NCI-H1930 (cell line): ENCODE data around the gene FBLN2.
"Not testable (repeated sequence)": the region's sequence is repeated elsewhere in the genome, so short reads cannot be mapped to it uniquely, and the experiment has no call there.

Source experiments
- DNase-seq, 2 experiments: peaks; one replicate each; lab custom pipeline; 2025; lab: John Stamatoyannopoulos, UW

Gene FBLN2

DNA sequence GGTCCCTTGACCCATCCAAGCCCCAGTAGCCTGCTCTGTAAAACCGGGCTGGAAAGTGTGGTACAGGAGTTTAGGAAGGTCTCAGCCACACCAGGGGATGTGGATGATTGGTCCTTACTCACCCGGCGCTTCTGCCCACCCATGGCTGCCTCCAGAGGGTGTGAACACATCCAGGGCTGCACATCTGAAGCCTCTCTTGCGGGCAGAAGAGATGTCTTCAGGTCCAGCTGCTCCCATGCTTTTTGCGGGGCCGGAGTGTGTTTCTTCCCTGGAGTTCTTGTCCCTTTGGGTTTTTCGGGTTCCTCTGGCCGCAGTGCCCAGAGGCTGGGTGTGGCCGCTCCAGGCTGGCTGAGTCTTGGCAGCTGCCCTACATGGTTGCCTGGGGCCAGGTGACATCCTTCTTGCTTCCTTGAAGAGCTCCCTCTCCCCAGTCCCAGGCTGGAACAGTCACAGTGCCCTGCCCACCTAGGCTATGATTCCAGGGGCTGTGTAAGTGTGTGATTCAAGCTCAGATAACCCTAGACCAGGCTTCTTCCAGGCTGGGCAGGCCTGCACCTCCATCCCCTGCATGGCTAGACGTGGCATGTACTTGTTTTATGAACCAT, 34.9 kb upstream of the FBLN2 start:
- DNase-seq = no peak

GRCh38 chr3:13514639-13515435, 34.1 kb upstream of the FBLN2 start:
- no peak for DNase-seq

DNA sequence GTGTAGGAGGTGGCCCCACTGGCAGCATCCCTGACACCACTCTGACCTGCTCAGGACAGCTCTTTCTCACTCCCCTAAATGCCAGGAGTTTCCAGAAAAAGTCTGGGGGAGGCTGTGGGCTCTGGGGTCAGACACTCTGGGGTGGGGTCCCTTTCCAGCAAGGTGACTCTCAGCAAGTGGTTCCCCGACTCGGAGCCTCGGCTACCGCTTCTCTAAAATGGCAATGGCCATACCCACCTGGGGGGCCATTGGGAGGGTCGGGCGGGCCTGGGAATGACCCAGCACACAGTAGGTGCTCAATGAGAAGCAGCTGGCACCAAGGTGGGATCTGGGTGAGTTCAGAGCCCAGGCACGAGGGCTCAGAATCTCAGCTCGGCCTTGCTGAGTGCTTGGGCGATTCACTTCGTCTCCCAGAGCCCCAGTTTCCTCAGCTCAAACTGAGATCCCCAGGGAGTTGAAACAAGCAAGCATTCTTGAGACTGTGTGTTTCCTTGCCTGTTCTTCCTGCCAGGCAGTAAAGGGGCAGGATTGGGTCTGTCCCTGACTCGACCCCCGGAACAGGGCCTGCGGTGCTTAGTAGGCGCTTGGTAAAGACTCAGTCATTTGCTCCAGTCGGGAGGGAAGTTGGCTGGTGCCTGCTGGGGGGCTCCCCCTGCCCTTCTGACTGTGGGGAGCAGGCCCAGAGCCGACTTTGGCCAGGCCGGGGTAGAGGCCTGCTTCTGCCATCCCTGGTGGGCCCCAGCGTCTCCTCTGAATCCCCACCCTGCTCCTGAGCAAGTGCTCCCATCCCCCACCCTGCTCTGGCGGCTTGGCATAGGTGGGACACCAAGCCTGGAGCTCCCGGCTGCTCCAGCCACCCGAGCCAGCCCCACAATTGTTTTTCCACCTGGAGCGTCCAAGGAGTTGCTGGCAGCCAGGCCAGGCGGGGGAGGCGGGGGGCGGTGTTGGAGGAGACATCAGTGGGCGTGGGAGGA, 32.9 kb upstream of the FBLN2 start:
- DNase-seq = no peak

- DNase-seq = no peak
These were observed 32.2 kb upstream of the FBLN2 start for GRCh38 chr3:13516760-13517135.

DNA sequence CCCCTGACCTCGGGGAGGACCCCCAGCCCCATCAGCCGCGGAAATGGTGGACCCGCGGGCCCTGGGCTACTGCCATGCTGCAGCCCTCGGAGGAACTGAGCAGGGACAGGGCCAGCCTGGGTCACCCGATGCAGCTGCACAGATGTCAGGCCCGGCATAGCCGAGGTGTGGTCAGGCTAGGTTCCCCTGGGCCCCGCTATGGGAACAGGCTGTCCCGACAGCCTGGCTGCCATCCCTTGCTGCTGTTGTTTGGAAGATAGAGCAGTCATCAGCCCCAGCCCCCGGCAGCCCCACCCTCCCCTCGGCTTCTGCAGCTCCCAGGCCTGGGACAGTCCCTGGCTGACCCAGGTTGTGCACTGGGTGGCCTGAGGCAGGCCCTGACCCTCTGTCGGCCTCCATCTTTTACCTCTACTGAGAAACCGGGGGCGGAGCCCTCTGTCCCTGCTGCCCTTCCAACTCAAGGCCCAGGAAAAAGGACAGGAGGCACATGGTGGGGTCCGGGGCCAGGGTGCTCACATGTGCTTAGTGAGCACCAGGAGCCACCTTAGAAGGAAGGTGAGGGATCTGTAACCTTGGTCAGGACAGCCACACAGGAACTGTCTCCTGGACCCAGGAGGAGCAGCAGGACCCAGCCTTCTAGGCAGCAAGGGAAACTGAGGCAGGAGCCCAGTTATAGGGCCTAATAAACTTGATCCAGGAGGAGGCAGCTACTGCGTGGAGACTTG, 31.5 kb upstream of the FBLN2 start:
- DNase-seq = no peak

- no peak for DNase-seq
These were observed 30.4 kb upstream of the FBLN2 start for GRCh38 chr3:13518516-13518953.

DNA sequence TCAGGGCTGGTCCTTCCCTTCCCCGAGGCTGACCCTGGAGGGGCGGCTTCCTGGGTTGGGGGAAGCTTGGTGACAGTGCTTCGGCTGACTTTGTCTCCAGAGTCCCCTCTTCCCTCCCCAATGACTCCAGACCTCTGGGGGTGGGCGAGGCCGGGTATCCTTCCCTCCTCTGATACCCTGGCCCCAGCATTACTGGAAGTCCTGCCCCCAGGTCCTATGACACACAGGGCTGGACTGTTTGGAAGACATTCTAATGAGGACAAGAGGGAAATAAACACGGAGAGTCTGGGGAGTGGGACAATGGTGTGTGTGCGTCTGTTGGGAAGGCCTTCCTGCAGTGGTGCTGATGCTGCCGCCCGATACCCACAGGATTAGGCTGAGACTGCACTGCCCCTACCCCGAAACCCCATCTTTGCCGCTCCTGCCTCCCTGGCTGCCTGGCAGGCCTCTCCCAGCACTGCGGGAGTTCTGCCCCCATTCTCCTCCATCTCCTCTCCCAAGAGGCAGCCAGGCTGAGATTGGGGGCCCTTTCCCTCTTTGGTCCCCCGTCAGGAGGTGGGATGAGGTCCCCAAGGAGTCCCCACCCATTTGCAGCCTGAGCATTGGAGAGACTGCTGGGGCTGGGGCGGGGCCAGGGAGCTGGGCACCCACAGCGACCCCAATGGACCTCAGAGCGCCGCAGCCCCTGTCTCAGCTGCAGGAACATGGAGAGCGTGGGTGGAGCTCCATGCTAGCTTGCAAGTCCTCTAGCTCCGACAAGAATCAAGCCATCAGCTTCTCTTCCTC, 29.7 kb upstream of the FBLN2 start:
- DNase-seq = no peak

- DNase-seq = no peak
These were observed 28.5 kb upstream of the FBLN2 start for GRCh38 chr3:13520326-13520880.

- no peak for DNase-seq
These were observed 27.6 kb upstream of the FBLN2 start for GRCh38 chr3:13521309-13521708.

GRCh38 chr3:13521749-13522148, 27.2 kb upstream of the FBLN2 start:
- DNase-seq = not testable (repeated sequence)

- DNase-seq = no peak
These were observed 26.7 kb upstream of the FBLN2 start for GRCh38 chr3:13522236-13522635.

GRCh38 chr3:13524979-13525669, 23.8 kb upstream of the FBLN2 start:
- DNase-seq = no peak

GRCh38 chr3:13525827-13526625, 22.9 kb upstream of the FBLN2 start:
- DNase-seq = no peak

- DNase-seq = no peak
These were observed 22.3 kb upstream of the FBLN2 start for GRCh38 chr3:13526626-13526949.

GRCh38 chr3:13528217-13528867, 20.6 kb upstream of the FBLN2 start:
- DNase-seq = no peak

- DNase-seq = no peak
These were observed 19.5 kb upstream of the FBLN2 start for GRCh38 chr3:13529196-13530112.

DNA sequence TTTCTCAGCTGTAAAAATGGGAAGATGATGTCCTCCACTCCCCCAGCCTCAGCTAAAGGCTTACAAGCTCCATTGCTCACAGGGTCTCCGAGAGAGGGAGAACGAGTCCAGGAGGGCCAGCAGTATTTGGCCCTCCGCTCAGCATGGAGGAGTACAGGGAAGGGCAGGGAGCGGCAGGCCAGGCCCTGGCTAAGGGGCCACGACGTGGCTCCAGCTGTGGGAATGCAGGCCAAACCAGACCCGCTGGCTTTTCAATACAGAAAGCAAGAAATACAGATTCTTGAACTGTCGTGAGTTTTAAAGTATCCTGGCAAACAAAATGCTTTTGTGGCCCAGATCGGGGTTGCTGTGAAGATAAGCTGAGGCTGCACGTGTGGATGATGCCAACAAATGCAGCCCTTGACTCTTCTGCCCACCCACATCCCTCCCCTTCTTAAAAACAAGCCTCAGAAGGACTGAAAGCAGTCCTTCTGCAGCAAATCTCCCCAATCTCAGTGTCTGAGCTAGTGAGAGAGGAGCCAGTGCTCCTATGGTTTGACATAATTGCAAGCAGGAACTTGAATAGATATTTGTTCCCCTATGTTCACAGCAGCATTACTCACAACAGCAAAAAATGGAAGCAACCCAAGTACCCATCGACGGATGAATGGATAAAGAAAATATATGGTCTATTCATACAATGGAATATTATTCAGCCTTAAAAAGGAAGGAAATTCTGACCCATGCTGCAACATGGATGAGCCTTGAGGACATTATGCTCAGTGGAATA, 18.5 kb upstream of the FBLN2 start:
- no peak for DNase-seq
